Stimulated activated CD8-positive, alpha-beta memory T cell treated with anti-CD3 and anti-CD28 coated beads, Interleukin-15, amount 100 ng/mL, for 4 hours (primary cell): Measurements from ENCODE around the gene ZNF511.

Experiments used
- DNase-seq, 2 donors: peaks; one replicate each; pipeline ENCODE4 v3.0.0-alpha.2; 2020; ENCODE audit warnings: low read depth in 2 of 2

ZNF511 gene

DNA sequence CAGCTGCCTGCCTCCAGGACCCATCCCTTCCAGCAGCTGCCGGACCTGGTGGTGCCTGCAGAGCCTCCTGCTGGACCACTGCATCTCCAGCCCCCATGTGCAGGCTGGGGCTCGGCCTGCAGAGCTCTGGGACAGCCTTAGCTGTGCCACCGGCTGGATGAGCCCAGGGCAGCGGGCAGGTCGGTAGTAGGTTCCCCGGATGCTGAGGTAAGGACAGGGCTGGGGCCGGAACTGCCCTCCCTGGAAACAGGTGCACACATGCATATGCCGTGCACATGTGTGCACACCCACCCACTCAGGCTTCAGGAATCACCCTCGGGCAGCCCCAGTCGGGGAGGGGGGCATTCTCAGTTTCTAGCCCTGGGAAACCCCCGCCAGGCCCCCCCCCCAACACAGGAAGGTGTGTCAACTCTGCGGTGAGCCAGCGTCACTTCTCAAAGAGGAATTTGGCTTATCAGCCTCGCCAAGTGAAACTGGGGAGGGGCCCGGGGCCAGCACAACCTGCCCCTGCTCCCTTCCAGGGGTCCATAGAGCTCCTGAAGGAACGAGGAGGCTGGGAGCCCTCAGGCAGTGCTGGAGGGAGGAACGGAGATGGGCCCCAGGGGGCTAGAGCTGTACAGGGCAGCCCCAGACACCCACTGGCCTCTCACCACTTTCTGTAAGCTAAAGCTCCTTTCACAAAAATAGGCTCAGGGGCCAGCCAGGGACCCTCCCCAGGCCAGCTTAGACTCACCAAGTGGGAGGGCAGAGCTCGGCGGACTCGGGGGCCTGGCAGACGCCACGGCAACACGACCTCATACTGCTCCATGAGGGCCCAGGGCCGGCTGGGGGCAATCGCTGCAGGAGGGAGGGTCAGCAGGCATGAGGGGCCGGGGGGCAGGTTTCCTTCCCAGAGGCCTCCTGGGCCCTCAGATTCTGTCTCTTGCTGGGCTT is 33.7 kb upstream of the ZNF511 start:
- peak; percentile 72 to 75 for DNase-seq

GRCh38 chr10:133275684-133276092 is 33.0 kb upstream of the ZNF511 start:
- no peak for DNase-seq

DNA sequence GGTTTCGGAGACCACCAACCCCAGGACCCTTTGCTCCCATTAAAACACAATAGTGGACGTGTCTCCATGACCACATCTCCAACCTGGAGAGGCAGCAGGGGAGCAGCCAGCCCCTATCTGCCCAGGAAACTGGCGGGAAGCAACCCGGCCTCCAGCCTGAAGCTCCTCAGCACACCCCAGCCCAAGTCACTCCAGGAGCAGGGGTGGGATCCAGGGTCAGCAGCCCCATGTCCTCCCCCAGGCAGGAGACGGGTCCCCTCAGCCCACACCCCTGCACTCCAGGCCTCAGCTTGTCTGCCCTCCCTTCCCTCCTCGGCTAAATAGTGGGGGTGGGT is 32.6 kb upstream of the ZNF511 start:
- DNase-seq, result no peak

GRCh38 chr10:133276435-133277201 is 32.1 kb upstream of the ZNF511 start, which contains the start of gene ADAM8:
ADAM8 (minus strand) TSS chr10:133276868; CDS start chr10:133276817, 51 bp downstream.
- peak in 1 of 2 donors; percentile 39 for DNase-seq

GRCh38 chr10:133277277-133277992 is 31.3 kb upstream of the ZNF511 start:
- DNase-seq, result no peak

- no peak for DNase-seq
Measured at GRCh38 chr10:133277993-133278576, 30.6 kb upstream of the ZNF511 start.

DNA sequence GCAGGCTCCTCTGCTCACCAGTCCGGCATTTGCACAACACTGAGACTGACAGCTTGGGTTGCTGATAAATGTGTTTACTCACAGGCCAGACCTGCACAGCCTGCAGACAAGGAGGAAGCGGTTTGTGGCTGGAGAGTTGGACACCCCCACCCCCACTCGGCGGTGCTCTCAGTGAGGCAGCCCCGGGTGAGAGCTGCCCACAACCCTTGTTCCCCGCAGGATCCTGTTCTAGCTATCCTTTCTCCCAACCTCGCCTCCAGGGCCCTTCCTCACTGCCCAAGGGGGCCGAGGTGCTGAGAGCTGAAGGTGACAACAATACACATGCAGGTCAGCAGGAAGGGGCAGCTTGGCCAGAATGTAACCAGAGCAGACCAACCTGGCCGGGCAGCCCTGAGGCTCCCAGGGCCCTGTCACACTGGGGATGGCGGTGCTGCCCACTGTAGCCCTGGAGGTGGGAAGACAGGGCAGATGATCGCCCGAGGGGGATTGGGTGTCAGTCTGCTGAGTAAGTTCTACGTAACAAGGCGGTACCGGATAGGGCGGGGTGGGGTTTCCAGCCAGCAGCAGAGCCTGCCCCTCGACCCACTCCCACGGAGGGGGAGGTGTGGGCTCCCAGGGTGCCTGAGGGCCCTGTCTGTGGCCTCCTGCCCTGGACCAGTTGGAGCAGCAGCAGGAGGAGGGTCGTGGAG is 30.0 kb upstream of the ZNF511 start:
- peak; percentile 34 to 50 for DNase-seq

DNA sequence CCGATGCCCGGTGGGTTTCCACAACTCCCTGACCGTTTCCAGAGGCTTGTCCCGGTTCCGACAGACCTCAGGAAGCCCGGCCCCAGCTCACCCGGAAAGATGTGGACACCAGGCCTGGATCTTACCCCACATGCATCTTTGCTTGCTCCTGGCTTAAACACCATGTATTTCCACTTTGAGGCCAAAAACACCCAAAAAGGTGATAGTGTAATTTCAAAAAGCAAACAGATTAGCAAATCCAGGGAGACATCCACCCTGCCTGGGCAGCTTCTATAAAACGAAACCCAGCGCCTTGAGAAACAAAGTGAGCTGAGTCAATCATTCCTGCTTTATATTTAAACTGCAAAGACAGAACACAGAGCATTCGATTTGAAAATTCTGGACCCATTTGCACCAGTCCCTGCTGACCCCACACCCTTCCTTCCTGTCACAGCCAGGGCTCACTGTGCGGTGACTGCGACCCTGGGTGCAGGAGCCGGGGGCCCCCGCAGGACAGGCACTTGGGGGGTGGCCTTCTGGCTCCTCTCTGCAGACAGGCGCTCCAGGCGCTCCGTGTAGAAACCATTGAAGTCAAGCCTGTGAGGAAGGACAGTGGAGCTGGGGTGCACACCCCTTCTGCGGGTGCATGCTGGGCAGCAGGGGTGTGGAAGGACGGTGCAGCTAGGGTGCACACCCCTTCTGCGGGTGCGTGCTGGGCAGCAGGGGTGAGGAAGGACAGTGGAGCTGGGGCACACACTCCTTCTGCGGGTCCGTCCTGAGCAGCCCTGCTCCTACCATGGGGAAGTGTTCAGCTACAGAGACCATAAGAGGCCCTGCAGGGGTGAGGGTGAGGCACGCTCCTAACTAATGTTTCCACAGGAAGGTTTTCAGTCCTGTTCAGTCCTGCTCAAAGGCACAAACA is 29.1 kb upstream of the ZNF511 start:
- DNase-seq, result no peak

- DNase-seq, result no peak
Measured at GRCh38 chr10:133280391-133281059, 28.2 kb upstream of the ZNF511 start.

GRCh38 chr10:133281084-133281483 is 27.6 kb upstream of the ZNF511 start:
- no peak for DNase-seq

DNA sequence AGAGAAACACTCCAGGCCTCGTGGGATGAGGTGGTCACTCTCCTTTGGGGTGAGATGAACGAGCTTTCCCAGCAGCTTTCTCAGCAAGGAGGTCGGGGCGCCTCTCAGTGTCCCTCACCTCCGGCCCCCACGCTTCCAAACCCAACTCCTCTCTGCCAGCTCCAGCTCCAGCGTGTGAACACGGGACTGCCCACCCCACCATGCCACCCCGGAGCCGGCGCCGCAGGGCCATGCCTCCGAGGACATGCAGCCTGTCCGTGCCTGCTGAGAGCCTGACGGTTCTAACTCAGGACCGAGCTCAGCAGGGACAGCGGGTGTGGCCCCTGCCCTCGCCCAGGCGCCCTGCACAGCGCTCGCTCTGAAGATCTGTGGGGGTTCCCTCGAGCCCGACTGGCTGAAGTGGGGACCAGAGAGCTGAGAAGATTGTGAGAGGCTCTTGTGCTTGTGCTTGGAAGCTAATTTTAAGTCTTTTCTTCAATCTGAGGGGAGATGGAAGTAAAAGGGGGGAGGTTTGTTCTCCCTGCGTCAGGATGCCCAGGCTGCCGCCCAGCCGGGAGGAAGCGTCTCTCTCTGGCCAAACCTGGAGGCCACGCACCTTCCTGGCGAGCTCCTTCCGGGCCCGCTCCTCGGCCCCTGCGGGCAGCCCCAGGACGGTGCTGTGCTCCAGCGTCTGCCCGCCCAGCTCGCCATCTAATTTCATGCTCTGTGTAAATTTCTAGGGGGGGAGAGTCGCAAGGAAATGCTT is 26.9 kb upstream of the ZNF511 start:
- DNase-seq, result no peak

DNA sequence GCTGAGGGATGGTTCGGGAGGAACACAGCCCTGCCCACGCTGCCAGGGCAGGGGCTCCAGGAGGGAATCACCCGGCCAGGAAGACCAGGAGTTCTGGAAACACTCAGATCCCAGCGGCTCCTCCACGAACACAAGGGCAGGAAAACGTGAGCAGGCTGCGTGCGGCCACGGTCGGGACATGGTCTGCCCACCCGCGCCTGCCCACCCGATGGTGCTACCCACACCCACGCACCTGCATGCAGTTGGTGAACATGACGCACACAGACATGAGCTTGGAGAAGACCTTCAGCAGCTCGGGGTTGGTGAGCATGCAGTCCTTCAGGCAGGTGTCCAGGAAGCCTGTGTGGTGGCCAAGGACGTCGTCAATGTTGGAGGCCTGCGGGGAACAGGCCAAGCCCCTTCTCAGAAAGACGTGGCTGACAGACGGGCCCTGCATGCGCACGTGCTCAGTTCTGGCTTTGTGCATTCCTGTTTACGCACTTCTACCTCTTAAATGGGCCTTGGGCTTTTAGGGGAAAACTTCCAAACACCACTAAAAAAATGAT is 25.8 kb upstream of the ZNF511 start:
- DNase-seq, result no peak

GRCh38 chr10:133283931-133284330 is 24.8 kb upstream of the ZNF511 start:
- no peak for DNase-seq

DNA sequence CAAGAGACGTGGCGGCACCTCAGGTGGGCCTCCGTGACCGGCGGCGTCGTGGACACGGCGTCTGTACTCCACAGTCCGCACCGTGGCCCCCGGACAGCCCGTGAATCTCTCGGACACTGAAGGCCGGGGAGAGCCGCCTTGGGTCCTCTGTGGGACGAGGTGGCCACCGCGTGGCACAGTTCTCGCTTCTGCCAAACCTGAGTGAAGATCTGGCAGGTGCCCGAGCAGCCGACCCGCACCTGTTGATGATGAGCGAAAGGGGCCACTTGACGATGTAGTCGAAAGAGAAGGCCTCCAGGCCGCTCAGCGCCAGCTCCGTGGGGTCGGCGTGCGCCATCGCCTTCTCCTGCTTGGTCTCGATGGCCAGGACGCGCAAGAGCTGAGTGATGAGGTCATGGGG is 23.5 kb upstream of the ZNF511 start:
- DNase-seq, result no peak

DNA sequence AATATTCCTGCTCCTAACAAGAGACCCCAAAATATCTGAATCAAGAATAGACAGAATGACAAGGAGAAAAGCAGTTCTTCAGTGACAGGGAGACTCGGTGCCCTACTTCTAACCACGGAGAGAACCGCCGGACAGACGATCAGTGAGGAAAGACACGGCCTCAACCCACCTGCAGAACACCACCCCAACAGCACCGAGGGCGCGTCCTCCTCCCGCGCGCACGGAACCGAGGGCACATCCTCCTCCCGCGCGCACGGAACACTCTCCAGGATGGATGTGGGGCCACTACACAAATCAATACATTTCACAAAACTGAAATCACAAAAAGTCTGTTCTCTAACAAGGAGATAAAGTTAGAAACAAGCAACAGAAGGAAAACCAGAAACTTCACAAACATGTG is 22.3 kb upstream of the ZNF511 start:
- no peak for DNase-seq

DNA sequence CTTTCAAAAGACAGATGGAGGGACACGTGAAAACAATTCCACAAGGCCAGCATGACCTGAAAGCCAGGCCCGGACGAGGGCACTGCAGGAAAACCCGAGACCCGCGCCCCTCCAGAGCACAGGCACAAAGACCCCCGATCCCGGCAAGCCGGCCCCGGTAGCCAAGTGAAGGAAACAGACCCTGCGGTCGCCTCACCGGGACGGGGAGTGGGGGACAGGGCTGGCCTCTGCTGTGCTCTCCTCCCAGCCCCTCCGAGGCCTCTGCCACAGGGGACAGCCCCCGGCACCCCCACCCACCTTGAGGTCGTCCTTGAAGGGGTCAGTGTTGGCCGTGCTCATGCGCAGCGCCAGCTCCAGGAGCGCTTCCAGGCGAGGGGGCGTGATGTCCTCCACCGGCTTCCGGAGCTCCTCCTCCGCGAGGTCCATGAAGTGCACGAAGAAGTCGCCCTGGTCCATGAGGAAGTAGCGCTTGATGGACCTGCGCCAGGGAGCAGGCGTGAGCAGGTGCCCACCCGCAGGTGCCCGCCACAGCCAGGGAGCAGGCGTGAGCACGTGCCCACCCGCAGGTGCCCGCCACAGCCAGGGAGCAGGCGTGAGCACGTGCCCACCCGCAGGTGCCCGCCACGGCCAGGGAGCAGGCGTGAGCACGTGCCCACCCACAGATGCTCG is 20.7 kb upstream of the ZNF511 start:
- DNase-seq, result no peak

GRCh38 chr10:133289761-133290160 is 19.0 kb upstream of the ZNF511 start:
- DNase-seq, result no peak
